Inflammatory macrophage treated with lipopolysaccharide for 1 hour (primary cell): Measurements from ENCODE around the gene FOSL1.

Source experiments
- DNase-seq, 2 donors: peaks; one replicate each; pipeline ENCODE4 v3.0.0-alpha.2; 2020 to 2022

The FOSL1 gene

DNA sequence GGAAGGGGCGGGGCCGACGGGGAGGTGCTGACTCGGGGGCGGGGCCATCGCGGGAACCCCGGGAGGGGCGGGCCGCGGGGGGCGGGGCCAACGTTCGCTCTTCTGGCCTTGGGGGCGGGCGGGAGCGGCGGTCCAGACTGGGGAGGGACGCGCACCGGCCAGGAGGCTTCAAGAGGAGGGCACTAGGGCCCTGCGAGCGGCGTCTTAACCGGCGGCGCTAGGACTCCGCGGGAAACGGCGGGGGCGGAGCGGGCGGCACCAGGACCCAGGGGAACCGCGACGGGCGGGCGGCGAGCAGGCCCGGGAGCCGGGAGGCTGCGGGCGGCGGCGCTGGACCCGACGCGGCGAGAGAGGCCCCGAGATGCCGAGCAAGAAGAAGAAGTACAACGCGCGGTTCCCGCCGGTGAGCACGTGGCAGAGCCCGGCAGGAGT lies 19.0 kb upstream of the FOSL1 start, which contains the start of gene DRAP1:
TSS of gene DRAP1 (plus strand) at position 286 of the 432 bp plus-strand sequence. CDS start at position 362, 76 bp downstream.
- DNase-seq: peak; percentile 97 to 98

DNA sequence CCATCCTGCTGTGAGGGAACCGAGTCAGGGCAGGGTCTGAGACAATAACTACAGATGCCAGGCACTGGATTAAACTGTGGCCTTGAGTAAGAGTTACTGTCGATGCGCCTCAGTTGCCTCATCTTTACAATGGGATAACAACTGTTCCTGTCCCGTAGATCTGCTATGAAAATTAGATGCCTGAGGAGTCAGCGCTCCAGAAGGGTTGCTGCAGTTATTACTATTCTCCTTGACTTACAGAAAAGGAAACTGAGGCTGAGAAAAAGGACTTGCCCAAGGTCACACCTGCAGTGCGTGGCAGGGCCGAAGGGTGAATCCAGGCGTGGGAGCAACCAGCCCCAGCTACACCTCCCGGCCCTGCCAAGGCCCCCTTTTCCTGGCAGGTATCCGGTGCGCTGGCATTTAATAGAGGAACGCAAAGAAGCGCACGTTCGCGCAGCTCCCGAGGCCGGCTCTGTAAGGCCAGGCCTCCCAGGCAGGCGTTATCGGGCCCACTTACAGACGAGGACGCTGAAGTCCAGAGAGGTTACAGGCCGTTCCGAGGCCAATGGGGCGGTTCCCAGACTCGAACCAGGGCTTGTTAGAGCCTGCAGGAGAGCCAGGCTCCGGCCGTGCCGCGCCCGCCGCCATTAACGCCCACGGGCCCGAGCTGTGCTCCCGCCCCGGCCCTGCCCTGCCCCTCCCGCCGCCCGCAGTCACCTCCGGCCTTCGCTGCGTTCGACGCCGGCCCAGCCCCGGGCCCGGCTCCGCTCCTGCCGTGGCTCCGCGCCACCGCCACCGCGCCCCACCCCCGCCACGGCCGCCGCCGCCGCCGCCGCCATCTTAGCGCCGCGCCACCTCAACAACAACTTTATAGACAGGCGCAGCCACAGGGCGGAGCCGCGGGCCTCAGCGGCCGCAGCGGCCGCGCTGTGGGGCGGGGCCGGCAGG lies 18.3 kb upstream of the FOSL1 start, which contains the start of gene C11orf68:
TSS of gene C11orf68 (minus strand) at position 852 of the 930 bp plus-strand sequence. CDS start at position 821, 31 bp downstream.
- peak in 1 of 2 donors; percentile 35 for DNase-seq

GRCh38 chr11:65917434-65918210 lies 17.4 kb upstream of the FOSL1 start:
- DNase-seq: no peak

GRCh38 chr11:65917077-65917433 lies 16.9 kb upstream of the FOSL1 start:
- DNase-seq: no peak

- DNase-seq: no peak
Observed at GRCh38 chr11:65916391-65916790, 16.2 kb upstream of the FOSL1 start.

DNA sequence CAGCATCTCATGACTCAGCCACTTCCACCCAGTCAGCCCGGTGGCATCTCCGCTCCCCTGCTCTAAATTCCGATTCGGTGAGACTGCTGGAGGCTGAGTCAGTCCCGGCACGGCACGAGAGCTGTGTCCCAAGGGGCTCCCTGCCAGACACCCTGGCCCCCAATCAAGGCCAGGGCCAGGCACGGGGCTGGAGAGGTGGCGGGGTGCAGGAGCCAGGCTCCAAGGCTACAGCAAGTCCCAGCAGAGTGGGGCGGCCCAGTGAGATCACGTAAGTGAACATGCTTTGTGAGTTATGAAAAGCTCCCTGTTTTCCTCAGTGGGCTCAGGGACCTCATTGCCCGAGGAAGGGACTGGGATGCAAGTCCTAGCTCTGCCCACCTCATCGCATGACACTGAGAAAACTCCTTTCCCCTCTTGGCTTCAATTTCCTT lies 15.6 kb upstream of the FOSL1 start:
- peak in 1 of 2 donors; percentile 52 for DNase-seq

DNA sequence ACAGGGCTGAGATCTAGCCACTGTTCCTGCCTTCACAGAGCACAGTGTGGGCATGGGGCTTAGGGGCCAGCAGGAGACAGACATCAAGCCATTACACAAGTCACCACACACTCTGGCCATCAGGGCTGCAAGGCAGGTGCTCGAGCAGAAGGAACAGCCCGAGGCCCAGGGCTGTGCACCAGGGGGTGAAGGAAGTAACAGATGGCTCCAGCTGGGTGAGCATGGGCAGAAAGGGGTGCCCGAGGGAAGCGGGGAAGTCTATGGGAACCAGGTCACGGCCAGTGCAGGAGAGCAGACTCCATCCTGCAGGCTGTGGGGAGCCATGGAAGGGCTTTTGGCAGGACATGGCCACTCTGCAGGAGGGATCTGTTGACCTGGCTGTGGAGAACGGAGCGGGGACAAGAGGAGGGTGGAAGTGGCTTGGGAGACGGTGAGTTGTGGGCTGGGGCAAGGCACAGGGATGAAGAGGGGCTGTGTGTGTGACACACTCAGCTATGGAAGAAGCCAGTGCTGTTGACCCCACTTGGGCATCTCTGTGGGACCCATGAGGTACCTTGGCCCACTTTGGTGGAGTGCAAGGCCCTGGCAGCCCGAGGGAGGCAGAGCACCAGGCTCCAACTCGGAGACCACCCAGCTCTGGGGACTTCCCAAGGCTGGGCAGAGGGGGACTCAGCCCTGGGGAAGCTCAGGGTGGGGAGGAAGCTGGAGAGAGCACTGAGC lies 15.1 kb upstream of the FOSL1 start:
- DNase-seq: no peak

DNA sequence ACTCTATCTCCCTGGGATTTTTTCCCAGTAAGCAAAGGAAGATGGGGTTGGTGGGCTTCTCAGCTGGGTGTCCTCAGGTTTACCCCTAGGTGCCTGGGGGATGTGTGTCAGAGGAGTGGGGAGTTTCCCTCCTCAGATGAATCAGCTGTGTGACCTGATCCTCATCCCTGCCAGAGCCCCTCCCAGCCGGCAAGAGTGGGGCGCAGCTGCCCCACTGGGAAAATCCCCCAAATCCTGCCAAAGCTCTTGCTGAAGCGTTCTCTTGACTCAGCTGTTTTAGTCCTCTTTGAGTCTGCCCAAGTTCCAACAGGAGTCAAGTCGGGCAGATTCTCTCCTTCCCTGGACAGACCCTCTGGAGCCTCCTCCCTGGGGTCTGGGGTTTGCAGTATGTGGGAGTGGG lies 12.7 kb upstream of the FOSL1 start:
- DNase-seq: peak; percentile 30 to 60

DNA sequence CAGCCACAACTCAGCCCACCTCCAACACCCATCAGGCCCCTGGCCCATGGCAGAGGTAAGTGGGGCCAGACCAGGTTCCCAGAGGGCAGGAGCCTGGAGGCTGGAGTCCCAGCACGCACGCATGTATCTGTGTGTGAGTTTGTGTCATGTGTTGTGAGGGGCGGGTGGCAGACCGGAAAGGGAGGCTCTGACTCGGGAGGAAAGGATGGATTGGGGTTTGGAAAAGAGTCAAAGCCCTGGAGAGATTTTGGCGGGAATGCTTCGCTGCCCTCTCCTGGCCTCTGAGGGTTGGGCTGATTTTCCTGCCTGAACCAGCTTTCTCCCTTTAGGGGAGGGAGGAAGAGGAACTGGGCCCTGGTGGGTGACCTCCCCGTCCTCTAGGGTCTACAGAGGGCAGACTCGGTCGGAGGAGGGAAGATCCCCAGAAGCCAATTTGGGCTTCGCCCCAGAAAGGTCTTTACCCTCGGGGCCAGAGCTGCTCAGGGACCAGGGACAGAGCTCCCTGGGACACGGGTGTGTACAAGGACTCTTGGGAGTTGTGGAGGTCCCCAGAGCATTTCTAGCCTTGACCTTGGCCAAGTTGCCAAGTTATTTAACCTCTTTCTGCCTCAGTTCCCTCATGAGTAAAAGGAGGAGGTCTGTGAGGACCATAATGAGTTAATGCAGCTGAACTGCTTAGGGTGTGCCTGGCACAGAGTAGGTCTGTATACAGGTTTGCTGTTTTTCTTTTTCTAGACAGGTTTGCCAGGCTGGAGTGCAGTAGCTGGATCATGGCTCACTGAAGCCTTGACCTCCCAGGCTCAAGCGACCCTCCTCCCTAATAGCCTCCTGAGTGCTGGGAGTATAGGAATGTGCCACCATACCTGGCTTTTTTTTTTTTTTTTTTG lies 11.7 kb upstream of the FOSL1 start:
- no peak for DNase-seq

GRCh38 chr11:65907878-65908277 lies 7.7 kb upstream of the FOSL1 start:
- no peak for DNase-seq

DNA sequence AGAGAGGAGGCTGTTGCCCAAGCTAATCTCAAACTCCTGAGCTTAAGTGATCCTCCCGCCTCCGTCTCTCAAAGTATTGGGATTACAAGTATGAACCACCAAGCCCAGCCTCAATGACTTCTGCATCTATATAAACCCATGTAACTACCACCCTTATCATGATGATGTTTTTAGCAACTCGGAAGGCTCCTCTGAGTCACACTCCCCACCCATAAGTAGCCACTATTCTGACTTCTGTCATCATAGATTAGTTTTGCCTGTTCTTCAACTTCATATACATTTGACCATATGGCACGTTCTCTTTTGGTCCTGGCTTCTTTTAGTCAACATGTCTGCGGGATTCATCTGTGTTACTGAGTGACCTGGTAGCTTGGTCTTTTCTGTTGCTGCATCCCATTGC lies 6.4 kb upstream of the FOSL1 start:
- no peak for DNase-seq

- no peak for DNase-seq
Observed at GRCh38 chr11:65903715-65904114, 3.5 kb upstream of the FOSL1 start.

- no peak for DNase-seq
Observed at GRCh38 chr11:65903068-65903481, 2.9 kb upstream of the FOSL1 start.

DNA sequence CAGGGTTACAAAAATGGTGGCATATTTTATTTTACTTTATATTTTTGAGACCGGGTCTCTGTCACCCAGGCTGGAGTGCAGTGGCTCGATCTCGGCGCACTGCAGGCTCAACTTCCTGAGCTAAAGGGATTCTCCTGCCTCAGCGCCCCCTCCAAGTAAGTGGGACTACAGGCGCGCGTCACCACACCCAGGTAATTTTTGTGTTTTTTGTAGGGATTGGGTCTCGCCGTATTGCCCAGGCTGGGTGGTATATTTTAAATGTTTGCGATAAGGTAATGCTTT lies 652 bp upstream of the FOSL1 start:
- DNase-seq: no peak

DNA sequence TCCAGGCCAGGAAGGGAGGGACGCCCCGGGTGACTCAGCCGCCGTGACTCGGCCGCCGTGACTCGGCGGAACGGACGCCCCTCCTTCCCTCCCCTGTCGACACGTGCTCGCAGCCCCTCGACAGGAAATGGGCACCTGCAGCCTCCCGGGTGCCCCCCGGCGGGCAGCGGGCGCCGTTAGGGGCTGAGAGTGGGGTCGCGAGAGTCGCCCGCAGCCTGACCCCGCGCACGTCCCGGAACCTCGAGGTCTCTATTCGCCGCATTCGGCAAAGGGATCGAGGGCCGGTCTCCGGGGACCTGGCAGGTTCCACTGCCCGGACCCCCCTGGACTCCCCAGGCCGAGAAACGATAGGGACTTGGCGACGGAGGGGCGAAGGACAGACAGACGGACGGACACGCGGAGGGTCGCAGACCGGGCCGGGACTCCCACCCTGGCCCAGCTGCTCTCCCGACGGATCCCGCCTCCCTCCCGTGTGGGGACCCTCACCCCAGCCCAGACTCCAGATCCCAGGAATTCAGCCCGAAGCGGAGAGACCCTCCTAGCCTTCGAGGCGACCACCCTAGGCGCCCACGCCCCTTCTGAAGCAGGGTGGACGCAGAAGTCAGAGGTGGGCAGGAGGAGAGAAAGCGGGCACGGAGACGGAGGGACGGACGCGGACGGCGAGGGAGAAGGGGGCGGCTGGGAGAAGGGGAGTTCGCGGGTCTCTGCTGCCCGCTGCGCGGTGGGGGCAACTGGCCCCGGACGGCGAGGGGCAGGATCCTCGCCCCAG lies 648 bp downstream of the FOSL1 start:
- peak; percentile 65 to 80 for DNase-seq

DNA sequence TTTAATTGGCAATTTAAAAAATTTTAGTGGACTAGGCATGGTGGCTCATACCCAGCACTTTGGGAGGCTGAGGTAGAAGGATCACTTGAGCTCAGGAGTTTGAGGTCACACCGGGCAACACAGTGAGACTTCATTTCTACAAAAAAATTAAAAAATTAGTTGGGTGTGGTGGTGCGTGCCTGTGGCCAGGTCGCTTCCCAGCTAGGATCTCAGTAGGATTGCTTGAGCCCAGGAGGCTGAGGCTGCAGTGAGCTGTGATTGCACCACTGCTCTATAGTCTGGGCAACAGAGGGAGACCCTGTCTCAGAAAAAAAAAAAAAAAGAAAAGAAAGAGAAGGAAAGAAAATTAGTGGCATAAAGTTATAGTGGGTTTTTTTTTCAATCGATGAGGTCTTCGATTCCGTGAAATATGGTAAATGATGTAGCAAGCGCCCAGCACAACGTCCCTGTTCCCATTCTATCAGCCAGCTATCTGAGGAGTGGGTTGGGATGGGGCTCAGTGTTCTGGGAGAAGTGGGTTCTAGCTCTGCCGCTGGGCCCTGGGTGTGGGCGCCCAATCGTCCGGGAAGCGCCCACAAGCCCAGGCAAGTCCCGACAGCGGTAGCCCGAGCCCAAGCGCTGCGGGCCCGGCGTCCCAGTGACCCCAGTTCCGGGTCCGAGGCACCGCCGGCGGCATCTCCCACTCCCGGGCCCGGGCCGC lies 1.4 kb downstream of the FOSL1 start:
- DNase-seq: no peak

GRCh38 chr11:65897020-65897471 lies 3.1 kb downstream of the FOSL1 start:
- DNase-seq: no peak

DNA sequence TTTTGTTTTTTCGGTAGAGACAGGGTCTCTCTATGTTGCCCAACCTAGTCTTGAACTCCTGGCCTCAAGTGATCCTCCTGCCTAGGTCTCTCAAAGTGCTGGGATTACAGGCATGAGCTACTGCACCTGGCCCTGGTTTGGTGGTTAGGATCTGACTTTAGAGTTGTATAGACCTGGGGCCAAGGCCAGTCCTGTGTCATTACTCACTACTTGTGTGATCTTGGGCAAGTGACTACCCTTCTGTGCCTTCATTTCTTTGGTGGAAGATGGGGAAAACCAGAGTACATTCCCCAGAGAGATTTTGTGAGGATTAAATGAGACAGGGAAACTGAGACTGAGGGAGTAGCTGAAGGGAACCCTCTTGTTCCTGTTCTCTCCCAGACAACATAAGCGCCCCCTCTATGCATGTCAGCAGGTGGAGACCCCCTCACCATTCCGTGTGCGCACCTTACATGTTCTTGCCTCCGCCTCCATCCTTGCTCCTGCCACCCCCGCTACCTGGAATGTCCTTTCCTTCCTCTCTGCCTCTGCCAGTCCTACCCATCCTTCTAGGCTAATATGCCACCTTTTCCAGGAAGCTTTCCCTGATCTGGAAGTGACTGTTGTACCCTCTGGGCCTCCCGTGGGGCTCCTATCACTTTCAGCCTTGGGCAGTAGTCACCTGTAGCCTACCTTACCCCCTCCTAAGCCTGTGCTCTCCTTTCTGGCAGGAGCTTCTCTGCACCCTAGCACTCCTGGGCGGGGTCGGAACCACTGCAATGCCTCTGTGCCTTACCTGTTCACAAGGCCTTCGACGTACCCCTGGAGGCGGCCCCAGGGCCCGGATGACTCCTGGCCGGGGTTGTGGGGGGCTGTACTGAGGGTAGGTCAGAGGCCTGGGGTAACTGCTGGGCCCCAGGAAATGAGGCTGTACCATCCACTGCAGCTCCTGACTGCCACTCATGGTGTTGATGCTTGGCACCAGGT lies 3.9 kb downstream of the FOSL1 start:
- no peak for DNase-seq

DNA sequence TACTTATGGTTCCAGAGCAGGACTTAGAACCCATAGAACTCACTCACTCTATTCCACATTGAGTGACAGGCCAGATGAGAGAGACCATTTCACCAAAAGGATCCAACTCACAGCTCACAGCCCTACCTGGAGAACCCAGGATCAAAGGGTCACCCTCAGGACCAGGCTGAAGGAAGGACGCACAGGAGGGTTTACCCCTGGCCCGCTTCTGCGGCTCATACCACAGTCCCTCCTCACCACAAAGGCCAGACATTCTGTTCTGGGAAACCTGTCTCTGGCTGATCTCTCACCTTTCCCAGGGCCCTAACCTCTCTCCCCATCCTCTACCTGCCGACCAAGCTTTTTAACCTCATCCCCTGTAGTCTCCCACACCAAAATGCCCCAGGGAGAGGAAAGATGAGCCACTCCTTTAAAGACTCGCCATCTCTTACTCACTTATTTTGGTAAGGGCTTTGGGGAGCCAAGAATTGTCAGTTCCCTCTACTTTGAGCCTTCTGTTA lies 4.7 kb downstream of the FOSL1 start:
- no peak for DNase-seq
